HFFc6 (cell line): ENCODE data around the gene ALG9. TPM values are rescaled to one million over a fixed set of nuclear protein-coding genes. Genes with fewer than 3 reads are reported as not detected.

Source experiments
- DNase-seq: peaks from one replicate; pipeline ENCODE4 v3.0.0-alpha.2; 2018
- H3K27ac Mint-ChIP-seq: 2 replicates; pipeline ENCODE4 v1.8.0; 2020; ENCODE audit warnings: mild to moderate bottlenecking, mixed read lengths
- H3K27me3 Mint-ChIP-seq: 2 replicates; pipeline ENCODE4 v1.8.0; 2021; ENCODE audit warnings: mild to moderate bottlenecking, moderate library complexity, mixed read lengths; ENCODE audit not compliant: insufficient read depth
- H3K36me3 Mint-ChIP-seq: 2 replicates; pipeline ENCODE4 v1.8.0; 2021; ENCODE audit warnings: low read depth, mixed read lengths
- H3K4me1 Mint-ChIP-seq: 2 replicates; pipeline ENCODE4 v1.8.0; 2020; ENCODE audit warnings: low read depth, mixed read lengths
- H3K4me3 Mint-ChIP-seq: 2 replicates; pipeline ENCODE4 v1.8.0; 2020; ENCODE audit warnings: mild to moderate bottlenecking, moderate library complexity, mixed read lengths
- H3K9me3 Mint-ChIP-seq: 2 replicates; pipeline ENCODE4 v1.8.0; 2020; ENCODE audit warnings: mild to moderate bottlenecking, mixed read lengths
- CTCF ChIP-seq: fragments of 200-600 bp; sonication (generic); IDR thresholded peaks from 2 replicates; pipeline ENCODE4 v1.5.0; 2021; ENCODE audit warnings: antibody characterized with exemption, mild to moderate bottlenecking
- total RNA-seq, 6 experiments: library from RNA; stranded (reverse); fragmentation: NEBNext Ultra II Directional; extraction: Animal tissue kit (Norgen Biotek cat#: 25700); gene quantifications; 2 replicates in 1 of 6; 3 replicates in 5 of 6; pipeline ENCODE4 v1.2.3, GENCODE V29; 2021

The ALG9 gene
- total RNA-seq, 6 experiments from 2014 or later: 31.1 to 44.2 (median 36.5) TPM

DNA sequence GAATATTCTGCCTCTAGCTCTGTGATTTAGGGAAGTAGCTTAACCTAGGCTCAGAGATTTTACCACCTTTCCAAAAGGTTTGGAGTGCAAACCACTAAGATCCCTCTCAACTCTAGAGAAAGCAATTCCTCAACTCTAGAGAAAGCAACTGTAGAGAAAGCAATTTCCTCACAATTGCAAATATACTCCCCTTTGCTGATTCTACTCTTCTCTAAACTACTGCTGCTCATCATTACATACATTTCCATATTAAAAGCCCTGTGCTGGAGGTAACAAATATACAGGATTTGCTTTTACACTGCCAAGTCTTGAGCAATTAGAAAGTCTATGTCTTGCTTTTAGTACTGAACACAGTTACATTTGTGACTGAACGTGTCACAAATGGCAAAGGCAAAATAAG is 48.2 kb downstream of the ALG9 start:
- Mint-ChIP-seq H3K36me3 (peaks cover 19% of the 10 kb centered on the region), H3K27ac (no peak overlapping the region), H3K27me3 (no peaks in the 10 kb centered on the region), H3K9me3 (no peaks in the 10 kb centered on the region), H3K4me3 (no peak overlapping the region), H3K4me1 (peaks cover 26% of the 10 kb centered on the region)
- TF ChIP-seq CTCF: no peak
- DNase-seq: no peak

- Mint-ChIP-seq H3K4me1 (peaks cover 51% of the 10 kb centered on the region), H3K36me3 (peaks cover 17% of the 10 kb centered on the region), H3K4me3 (no peak overlapping the region; the same call in 1 of the 2 replicates), H3K9me3 (no peaks in the 10 kb centered on the region), H3K27ac (peak overlapping the region; percentile 85), H3K27me3 (no peaks in the 10 kb centered on the region)
- no peak for DNase-seq
- 0 out of 2 replicates have a peak, but pooled peaks have one; percentile 5 for TF ChIP-seq CTCF
These were observed 51.5 kb downstream of the ALG9 start for GRCh38 chr11:111819829-111820237.

- H3K27me3 Mint-ChIP-seq: no peaks in the 10 kb centered on the region
- no peaks in the 10 kb centered on the region for H3K9me3 Mint-ChIP-seq
- H3K4me1 Mint-ChIP-seq: peaks cover 56% of the 10 kb centered on the region
- TF ChIP-seq CTCF: no peak
- peak overlapping the region; percentile 31 for H3K4me3 Mint-ChIP-seq
- peak; percentile 83 for DNase-seq
- H3K36me3 Mint-ChIP-seq: peaks cover 17% of the 10 kb centered on the region
- peak overlapping the region; percentile 85 for H3K27ac Mint-ChIP-seq
These were observed 52.1 kb downstream of the ALG9 start for GRCh38 chr11:111819161-111819828.

DNA sequence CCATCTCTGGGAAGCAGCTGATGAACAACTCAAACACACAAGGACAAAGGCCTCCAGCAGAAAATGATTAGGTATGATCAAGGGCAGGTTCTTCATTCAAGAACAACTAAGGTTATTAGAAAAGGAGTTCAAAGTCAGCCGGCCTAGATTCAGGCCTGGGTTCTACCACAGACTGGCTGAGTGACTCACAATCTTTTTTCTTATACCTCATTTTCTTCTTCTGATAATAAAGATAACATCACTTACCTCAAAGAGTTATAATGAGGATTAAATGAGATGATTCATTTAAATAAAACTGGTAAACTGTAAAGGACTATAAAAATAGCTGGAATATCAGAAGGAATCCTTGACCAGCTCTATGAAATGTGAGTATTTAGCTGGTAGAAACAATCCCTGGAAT is 55.9 kb downstream of the ALG9 start:
- no peaks in the 10 kb centered on the region for H3K9me3 Mint-ChIP-seq
- H3K4me3 Mint-ChIP-seq: peak overlapping the region; percentile 13; the same call in 1 of the 2 replicates
- TF ChIP-seq CTCF: no peak
- peak; percentile 40 for DNase-seq
- H3K36me3 Mint-ChIP-seq: peaks cover 6% of the 10 kb centered on the region
- H3K27ac Mint-ChIP-seq: peak overlapping the region; percentile 71
- H3K4me1 Mint-ChIP-seq: peaks cover 70% of the 10 kb centered on the region
- no peaks in the 10 kb centered on the region for H3K27me3 Mint-ChIP-seq

DNA sequence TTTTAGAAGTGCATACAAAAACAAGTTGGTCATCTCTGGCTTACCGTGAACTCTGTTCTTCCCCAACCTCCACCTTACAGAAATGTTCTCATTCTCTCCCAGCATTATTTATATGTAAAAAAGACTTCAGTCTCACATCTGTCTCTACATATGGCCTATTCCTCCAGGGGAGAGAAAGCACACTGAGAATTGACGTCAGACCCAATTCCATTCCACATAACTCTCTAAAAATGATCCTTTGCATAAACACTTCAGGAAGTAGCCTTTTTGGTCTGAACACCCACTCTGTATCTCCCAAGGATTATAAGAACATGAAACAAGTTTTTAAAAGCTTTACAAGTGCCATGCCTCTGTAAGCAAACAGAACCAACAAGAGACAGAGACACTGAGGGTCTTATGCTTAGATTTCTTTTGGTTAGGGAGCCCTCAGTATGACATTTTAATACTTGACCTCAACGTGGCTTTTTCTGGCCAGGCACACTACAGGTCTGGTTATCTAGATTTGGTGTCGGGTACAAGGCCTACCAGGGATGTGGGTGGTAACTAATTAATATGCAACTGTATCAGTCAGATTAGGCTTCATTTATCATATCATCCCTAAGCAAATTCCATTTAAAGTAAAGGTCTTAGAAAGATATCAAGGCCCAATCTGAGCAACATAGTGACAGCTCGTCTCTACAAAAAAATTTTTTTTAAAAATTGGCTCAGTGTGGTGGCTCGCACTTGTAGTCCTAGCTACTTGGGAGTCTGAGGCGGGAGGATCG is 56.6 kb downstream of the ALG9 start:
- peaks cover 62% of the 10 kb centered on the region for H3K4me1 Mint-ChIP-seq
- peaks cover 6% of the 10 kb centered on the region for H3K36me3 Mint-ChIP-seq
- H3K4me3 Mint-ChIP-seq: peak overlapping the region; percentile 8; the same call in 1 of the 2 replicates
- no peaks in the 10 kb centered on the region for H3K9me3 Mint-ChIP-seq
- no peak for TF ChIP-seq CTCF
- peak overlapping the region; percentile 71 for H3K27ac Mint-ChIP-seq
- peak; percentile 50 for DNase-seq
- H3K27me3 Mint-ChIP-seq: no peaks in the 10 kb centered on the region
